Subcutaneous abdominal adipose tissue (tissue), 5 donors: Measurements from ENCODE around the gene NF1.
"Not testable (repeated sequence)": the region's sequence is repeated elsewhere in the genome, so short reads cannot be mapped to it uniquely, and the experiment has no call there.

Experiments used
- H3K27ac ChIP-seq: one replicate; pipeline ENCODE4 v1.7.0; 2013; ENCODE audit warnings: low read depth, mild to moderate bottlenecking, inconsistent platforms, low read length, moderate library complexity
- H3K27me3 ChIP-seq, 5 donors: one replicate each; pipeline ENCODE4 v1.7.0; 2013; ENCODE audit warnings: low read length in 5 of 5, inconsistent platforms in 1 of 5; ENCODE audit not compliant: control insufficient read depth in 5 of 5, insufficient read depth in 4 of 5
- H3K36me3 ChIP-seq, 5 donors: one replicate each; pipeline ENCODE4 v1.7.0; 2013; ENCODE audit warnings: low read length in 5 of 5; ENCODE audit not compliant: control insufficient read depth in 5 of 5, insufficient read depth in 5 of 5
- H3K4me1 ChIP-seq, 5 donors: one replicate each; pipeline ENCODE4 v1.7.0; 2013; ENCODE audit warnings: low read length in 5 of 5, mild to moderate bottlenecking in 3 of 5, moderate library complexity in 1 of 5; ENCODE audit not compliant: control insufficient read depth in 5 of 5, insufficient read depth in 5 of 5
- H3K4me3 ChIP-seq, 5 donors: one replicate each; pipeline ENCODE4 v1.7.0; 2013; ENCODE audit warnings: low read length in 5 of 5, low read depth in 1 of 5
- H3K9ac ChIP-seq, 5 donors: one replicate each; pipeline ENCODE4 v1.7.0; 2013; ENCODE audit warnings: low read length in 5 of 5, mild to moderate bottlenecking in 4 of 5, moderate library complexity in 3 of 5
- H3K9me3 ChIP-seq, 5 donors: one replicate each; pipeline ENCODE4 v1.7.0; 2013; ENCODE audit warnings: low read length in 5 of 5; ENCODE audit not compliant: control insufficient read depth in 5 of 5
- donor health status: healthy.
- donor health status: healthy.
- donor health status: healthy.
- donor health status: healthy.
- donor health status: healthy.

Gene NF1

GRCh38 chr17:31323551-31323950, 228.8 kb downstream of the NF1 start:
- H3K9me3 ChIP-seq = no peaks in the 10 kb centered on the region

GRCh38 chr17:31327534-31328159, 232.9 kb downstream of the NF1 start:
- Histone ChIP-seq H3K9me3 (no peaks in the 10 kb centered on the region), H3K4me1 (no peaks in the 10 kb centered on the region), H3K4me3 (no peak overlapping the region), H3K36me3 (peaks cover 7 to 19% (median 15%) of the 10 kb centered on the region in 5 donors), H3K27ac (no peak overlapping the region), H3K27me3 (no peaks in the 10 kb centered on the region), H3K9ac (no peak overlapping the region)

More at GRCh38 chr17:31323551-31323950, 228.8 kb downstream of the NF1 start:
- H3K27ac ChIP-seq = no peak overlapping the region
- peaks cover 0 to 4% (median 3%) of the 10 kb centered on the region in 5 donors for H3K4me1 ChIP-seq
- H3K27me3 ChIP-seq = no peaks in the 10 kb centered on the region
- H3K36me3 ChIP-seq = peaks cover 0 to 17% (median 15%) of the 10 kb centered on the region in 5 donors
- H3K9ac ChIP-seq = no peak overlapping the region
- no peak overlapping the region for H3K4me3 ChIP-seq

GRCh38 chr17:31328160-31328535, 233.4 kb downstream of the NF1 start:
- Histone ChIP-seq H3K4me3 (no peak overlapping the region), H3K9me3 (no peaks in the 10 kb centered on the region), H3K27ac (no peak overlapping the region), H3K9ac (no peak overlapping the region), H3K27me3 (no peaks in the 10 kb centered on the region), H3K36me3 (peaks cover 7 to 19% (median 15%) of the 10 kb centered on the region in 5 donors), H3K4me1 (no peaks in the 10 kb centered on the region)

- Histone ChIP-seq H3K36me3 (peaks cover 7 to 19% (median 15%) of the 10 kb centered on the region in 5 donors), H3K9ac (no peak overlapping the region), H3K4me3 (no peak overlapping the region)
Observed at GRCh38 chr17:31329221-31329620, 234.4 kb downstream of the NF1 start.

GRCh38 chr17:31339906-31340661, 245.3 kb downstream of the NF1 start:
- H3K9ac ChIP-seq = no peak overlapping the region
- H3K36me3 ChIP-seq = peaks cover 17 to 55% (median 24%) of the 10 kb centered on the region in 5 donors
- H3K9me3 ChIP-seq = no peaks in the 10 kb centered on the region
- no peaks in the 10 kb centered on the region for H3K4me1 ChIP-seq
- H3K27ac ChIP-seq = no peak overlapping the region
- H3K27me3 ChIP-seq = no peaks in the 10 kb centered on the region
- H3K4me3 ChIP-seq = no peak overlapping the region

More at GRCh38 chr17:31329221-31329620, 234.4 kb downstream of the NF1 start:
- Histone ChIP-seq H3K4me1 (no peaks in the 10 kb centered on the region), H3K27me3 (no peaks in the 10 kb centered on the region), H3K9me3 (no peaks in the 10 kb centered on the region), H3K27ac (no peak overlapping the region)

GRCh38 chr17:31345191-31345747, 250.5 kb downstream of the NF1 start:
- not testable (repeated sequence) for H3K27me3 ChIP-seq, H3K9ac ChIP-seq, H3K4me3 ChIP-seq, H3K9me3 ChIP-seq, H3K4me1 ChIP-seq, H3K27ac ChIP-seq
- H3K36me3 ChIP-seq = peaks cover 10 to 42% (median 26%) of the 10 kb centered on the region in 5 donors

GRCh38 chr17:31349454-31349853, 254.7 kb downstream of the NF1 start:
- no peak overlapping the region for H3K27ac ChIP-seq
- peaks cover 20 to 47% (median 37%) of the 10 kb centered on the region in 5 donors for H3K36me3 ChIP-seq
- no peak overlapping the region for H3K4me3 ChIP-seq
- H3K9ac ChIP-seq = no peak overlapping the region
- H3K27me3 ChIP-seq = no peaks in the 10 kb centered on the region
- no peaks in the 10 kb centered on the region for H3K4me1 ChIP-seq
- no peaks in the 10 kb centered on the region for H3K9me3 ChIP-seq

GRCh38 chr17:31355935-31356334, 261.2 kb downstream of the NF1 start:
- Histone ChIP-seq H3K4me3 (no peak overlapping the region), H3K9me3 (no peaks in the 10 kb centered on the region), H3K36me3 (peaks cover 37 to 57% (median 44%) of the 10 kb centered on the region in 5 donors), H3K27ac (no peak overlapping the region), H3K27me3 (no peaks in the 10 kb centered on the region), H3K4me1 (no peaks in the 10 kb centered on the region), H3K9ac (no peak overlapping the region)

- no peak overlapping the region for H3K9ac ChIP-seq
- H3K4me3 ChIP-seq = no peak overlapping the region
- peaks cover 44 to 62% (median 45%) of the 10 kb centered on the region in 5 donors for H3K36me3 ChIP-seq
- H3K27ac ChIP-seq = no peak overlapping the region
- no peaks in the 10 kb centered on the region for H3K4me1 ChIP-seq
- no peaks in the 10 kb centered on the region for H3K27me3 ChIP-seq
- no peaks in the 10 kb centered on the region for H3K9me3 ChIP-seq
Observed at GRCh38 chr17:31357091-31357490, 262.3 kb downstream of the NF1 start.

- Histone ChIP-seq H3K9me3 (no peaks in the 10 kb centered on the region), H3K4me1 (no peaks in the 10 kb centered on the region), H3K9ac (no peak overlapping the region), H3K36me3 (peaks cover 41 to 56% (median 44%) of the 10 kb centered on the region in 5 donors), H3K4me3 (no peak overlapping the region), H3K27ac (no peak overlapping the region), H3K27me3 (no peaks in the 10 kb centered on the region)
Observed at GRCh38 chr17:31357839-31358394, 263.1 kb downstream of the NF1 start.
